ENCODE measurements around the gene ADRB2. TPM values are rescaled to one million over a fixed set of nuclear protein-coding genes. Genes with fewer than 3 reads are reported as not detected.

The ADRB2 gene
- total RNA-seq, 4 donors from 2014 or later: 1.1 to 5.1 (median 4.2) TPM

DNA sequence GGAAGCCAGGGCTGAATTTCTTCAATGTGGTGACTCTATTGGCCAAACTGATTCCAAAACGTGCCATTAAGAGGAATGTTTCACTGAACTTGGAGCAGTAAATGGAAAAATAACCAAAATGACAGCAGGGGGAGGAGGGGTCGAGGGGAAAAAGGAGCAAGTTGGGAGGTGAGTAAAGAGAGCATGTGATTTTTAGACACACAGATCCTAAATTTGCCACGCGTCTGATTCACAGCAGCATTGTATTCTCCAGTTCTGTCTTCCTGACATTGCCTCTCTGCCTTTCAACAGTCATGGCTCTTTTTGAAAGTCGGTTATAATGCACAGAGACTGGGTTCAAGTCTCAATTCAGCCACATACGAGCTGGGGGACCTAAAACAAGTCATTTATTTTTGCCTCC lies 22.0 kb upstream of the ADRB2 start:
- intact Hi-C loops (cut with DNase I): no loop called here
- 78 to 81% methylated on average over 6 of the region's 6 CpGs for WGBS, 2 donors
- Histone ChIP-seq H3K4me1 (peaks cover 10 to 14% of the 10 kb centered on the region in 2 donors), H3K36me3 (no peaks in the 10 kb centered on the region), H3K27me3 (no peaks in the 10 kb centered on the region), H3K4me3 (replicated peaks in 1 of 3) (no peak overlapping the region), H3K9me3 (no peaks in the 10 kb centered on the region), H3K27ac (no peak overlapping the region)
- no peak for DNase-seq
- TF ChIP-seq CTCF (IDR thresholded peaks at IDR 0.05): no peak
- TF ChIP-seq POLR2A (IDR thresholded peaks at IDR 0.05): no peak

GRCh38 chr5:148805326-148806290 lies 20.8 kb upstream of the ADRB2 start:
- H3K9me3 ChIP-seq: no peaks in the 10 kb centered on the region
- no peaks in the 10 kb centered on the region for H3K27me3 ChIP-seq
- intact Hi-C loops (cut with DNase I): no loop called here
- H3K36me3 ChIP-seq: no peaks in the 10 kb centered on the region
- no peak for DNase-seq
- no peak overlapping the region for H3K27ac ChIP-seq
- peaks cover 10 to 14% of the 10 kb centered on the region in 2 donors for H3K4me1 ChIP-seq
- 66 to 67% methylated on average over 7 of the region's 7 CpGs for WGBS, 2 donors
- TF ChIP-seq POLR2A (IDR thresholded peaks at IDR 0.05): no peak
- TF ChIP-seq CTCF (IDR thresholded peaks at IDR 0.05): no peak
- H3K4me3 ChIP-seq (replicated peaks in 1 of 3): no peak overlapping the region

DNA sequence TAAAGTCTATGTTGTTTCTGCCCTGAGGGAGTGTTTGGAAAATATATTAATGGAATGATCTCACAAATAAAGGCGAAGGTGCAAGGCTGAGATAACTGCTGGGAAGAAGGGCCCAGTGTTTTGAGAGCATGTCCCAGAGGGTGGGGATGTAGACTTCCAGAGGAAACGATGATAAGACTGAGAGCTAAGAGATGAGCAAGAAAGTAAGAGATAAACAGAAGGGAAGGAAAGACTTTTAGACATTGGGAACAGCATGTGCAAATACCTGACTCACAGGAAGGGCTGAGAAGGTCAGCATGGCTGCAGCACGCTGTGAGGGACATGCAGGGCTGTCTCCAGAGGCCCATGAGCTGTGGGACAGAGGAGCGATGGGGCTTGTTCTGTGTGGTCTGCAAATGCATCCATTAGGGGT lies 19.9 kb upstream of the ADRB2 start:
- Histone ChIP-seq H3K4me3 (replicated peaks in 1 of 3) (no peak overlapping the region), H3K27me3 (no peaks in the 10 kb centered on the region), H3K9me3 (no peaks in the 10 kb centered on the region), H3K4me1 (peaks cover 10 to 14% of the 10 kb centered on the region in 2 donors), H3K36me3 (no peaks in the 10 kb centered on the region), H3K27ac (no peak overlapping the region)
- WGBS, 2 donors: 74 to 89% methylated on average over 4 of the region's 4 CpGs
- TF ChIP-seq CTCF (IDR thresholded peaks at IDR 0.05): no peak
- TF ChIP-seq POLR2A (IDR thresholded peaks at IDR 0.05): no peak
- intact Hi-C loops (cut with DNase I): no loop called here
- no peak for DNase-seq

GRCh38 chr5:148807851-148808250 lies 18.6 kb upstream of the ADRB2 start:
- peak; percentile 26 to 37 for DNase-seq
- no peaks in the 10 kb centered on the region for H3K27me3 ChIP-seq
- no peaks in the 10 kb centered on the region for H3K9me3 ChIP-seq
- peaks cover 10 to 14% of the 10 kb centered on the region in 2 donors for H3K4me1 ChIP-seq
- no peak overlapping the region for H3K4me3 ChIP-seq (replicated peaks in 1 of 3)
- no peaks in the 10 kb centered on the region for H3K36me3 ChIP-seq
- no peak for TF ChIP-seq POLR2A (IDR thresholded peaks at IDR 0.05)
- no peak for TF ChIP-seq CTCF (IDR thresholded peaks at IDR 0.05)
- intact Hi-C loops (cut with DNase I): no loop called here
- 14 to 24% methylated on average over 2 of the region's 2 CpGs for WGBS, 2 donors
- H3K27ac ChIP-seq: no peak overlapping the region
